A673 (cell line): Measurements from ENCODE around the gene OXTR. TPM values are rescaled to one million over a fixed set of nuclear protein-coding genes. Genes with fewer than 3 reads are reported as not detected.

Experiments used
- BruUV-seq: library from RNA; stranded (reverse); fragments of 400-500 nt; replicated peaks from 2 replicates; lab custom pipeline; 2021; lab: Mats Ljungman, UMichigan
- CTCF ChIA-PET: fragments of 300-600 bp; sonication (Branson Sonifier 250); formaldehyde crosslinking; loops from one replicate; lab custom pipeline; 2022; ENCODE audit warnings: antibody characterized with exemption; lab: Charles Lee
- POLR2A ChIA-PET: fragments of 300-600 bp; sonication (Branson Sonifier 250); formaldehyde crosslinking; loops from one replicate; lab custom pipeline; 2022; ENCODE audit warnings: antibody characterized with exemption; ENCODE audit not compliant: low non-redundant PET; lab: Charles Lee
- DNase-seq: peaks from one replicate; pipeline ENCODE4 v3.0.0-alpha.2; 2015; ENCODE audit warnings: low spot score
- H3K27ac ChIP-seq: fragments of 200-600 bp; sonication (generic); 2 replicates; pipeline ENCODE4 v1.5.1; 2016; ENCODE audit warnings: mixed run types, low read depth, mild to moderate bottlenecking, mixed read lengths, antibody characterized with exemption, low read length; ENCODE audit not compliant: poor library complexity, severe bottlenecking
- H3K27me3 ChIP-seq: fragments of 200-600 bp; sonication (generic); replicated peaks from 2 replicates; pipeline ENCODE4 v1.6.1; 2017; ENCODE audit warnings: mixed run types, low read depth, mild to moderate bottlenecking, mixed read lengths, antibody characterized with exemption, low read length; ENCODE audit not compliant: insufficient read depth, poor library complexity
- H3K36me3 ChIP-seq: fragments of 200-600 bp; sonication (generic); 2 replicates; pipeline ENCODE4 v1.6.1; 2016; ENCODE audit warnings: mixed run types, mild to moderate bottlenecking, mixed read lengths, antibody characterized with exemption, low read length; ENCODE audit not compliant: insufficient read depth, poor library complexity, severe bottlenecking
- H3K4me1 ChIP-seq: fragments of 200-600 bp; sonication (generic); 2 replicates; pipeline ENCODE4 v1.6.1; 2017; ENCODE audit warnings: mixed run types, mild to moderate bottlenecking, mixed read lengths, antibody characterized with exemption, low read length; ENCODE audit not compliant: insufficient read depth, poor library complexity, severe bottlenecking
- H3K4me3 ChIP-seq: fragments of 200-600 bp; sonication (generic); 2 replicates; pipeline ENCODE4 v1.5.1; 2016; ENCODE audit warnings: low read depth, mixed run types, mild to moderate bottlenecking, mixed read lengths, low read length; ENCODE audit not compliant: poor library complexity, severe bottlenecking
- H3K9me3 ChIP-seq: fragments of 200-600 bp; sonication (generic); 2 replicates; pipeline ENCODE4 v1.6.1; 2016; ENCODE audit warnings: mixed run types, low read depth, mild to moderate bottlenecking, mixed read lengths, antibody characterized with exemption, low read length; ENCODE audit not compliant: poor library complexity, severe bottlenecking
- EZH2 ChIP-seq: fragments of 200-600 bp; sonication (generic); IDR thresholded peaks from 2 replicates; pipeline ENCODE4 v1.6.1; 2017; ENCODE audit warnings: borderline replicate concordance, low read depth, mild to moderate bottlenecking, mixed read lengths, antibody characterized with exemption, low read length; ENCODE audit not compliant: poor library complexity, severe bottlenecking
- intact Hi-C: fragments of 100-400 bp; cut with micrococcal nuclease; formaldehyde crosslinking; loops from one replicate; pipeline ENCODE4 v1.10.0; 2022; ENCODE audit not compliant: unreplicated experiment
- total RNA-seq: library from RNA; stranded (reverse); gene quantifications from 2 replicates; pipeline ENCODE4 v1.2.3, GENCODE V29; 2021
- TF ChIP-seq, protein P1 (sequence below): fragments of 300-800, 200-600 bp; sonication (generic); conservative IDR thresholded peaks from 2 replicates; pipeline ENCODE4 v1.5.1; 2017; ENCODE audit warnings: low read depth, mild to moderate bottlenecking, antibody characterized with exemption, low read length, moderate library complexity, mixed read lengths

Gene OXTR
- total RNA-seq, 1 experiment from 2014 or later, result 6.5 TPM

DNA sequence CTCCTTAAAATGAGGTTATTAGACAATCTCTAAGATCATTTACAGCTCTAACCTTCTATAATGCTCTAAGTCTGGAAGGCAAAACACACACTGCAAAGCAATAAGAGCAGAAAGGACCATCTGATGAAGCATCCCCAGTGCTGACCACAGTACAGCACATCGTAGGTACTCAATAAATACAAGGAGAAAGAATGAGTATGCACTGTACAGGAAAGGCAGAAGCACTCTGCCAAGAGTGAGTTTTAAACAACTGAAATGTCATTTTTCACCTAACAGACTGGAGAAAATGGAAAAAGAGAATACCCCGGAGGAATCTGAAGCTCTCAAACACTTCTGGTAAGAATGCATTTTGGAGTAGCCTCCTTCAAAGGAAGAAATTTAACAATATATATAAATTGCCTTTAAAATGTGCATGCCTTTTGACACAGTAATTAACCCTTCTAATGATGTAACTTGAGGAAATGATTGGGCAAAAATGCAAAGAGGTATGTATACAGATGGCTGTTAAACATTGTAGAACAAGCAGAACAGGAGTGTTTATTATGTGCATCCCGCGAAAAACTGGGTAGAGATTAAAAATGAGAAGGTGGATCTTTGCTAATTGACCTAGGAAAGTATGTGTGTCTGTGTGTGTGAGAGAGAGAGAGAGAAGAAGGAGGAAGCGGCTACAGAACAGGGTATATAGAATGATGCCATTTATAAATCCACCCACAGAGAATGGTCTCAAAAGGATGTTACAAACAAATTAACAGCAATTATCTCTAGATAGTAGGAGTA lies 8.0 kb upstream of the OXTR start:
- Histone ChIP-seq H3K4me1 (no peaks in the 10 kb centered on the region), H3K4me3 (no peak overlapping the region), H3K27me3 (no peaks in the 10 kb centered on the region), H3K9me3 (no peaks in the 10 kb centered on the region), H3K36me3 (no peaks in the 10 kb centered on the region), H3K27ac (no peak overlapping the region)
- no peak for DNase-seq
- ChIA-PET CTCF (interaction anchor here (1.3 kb wide), 1 partner anchor 8 kb away, joined by 4 read pairs; the partner anchor contains the start of gene OXTR), POLR2A (no interaction called here)
- TF ChIP-seq EZH2, result no peak
- TF ChIP-seq, protein P1, sequence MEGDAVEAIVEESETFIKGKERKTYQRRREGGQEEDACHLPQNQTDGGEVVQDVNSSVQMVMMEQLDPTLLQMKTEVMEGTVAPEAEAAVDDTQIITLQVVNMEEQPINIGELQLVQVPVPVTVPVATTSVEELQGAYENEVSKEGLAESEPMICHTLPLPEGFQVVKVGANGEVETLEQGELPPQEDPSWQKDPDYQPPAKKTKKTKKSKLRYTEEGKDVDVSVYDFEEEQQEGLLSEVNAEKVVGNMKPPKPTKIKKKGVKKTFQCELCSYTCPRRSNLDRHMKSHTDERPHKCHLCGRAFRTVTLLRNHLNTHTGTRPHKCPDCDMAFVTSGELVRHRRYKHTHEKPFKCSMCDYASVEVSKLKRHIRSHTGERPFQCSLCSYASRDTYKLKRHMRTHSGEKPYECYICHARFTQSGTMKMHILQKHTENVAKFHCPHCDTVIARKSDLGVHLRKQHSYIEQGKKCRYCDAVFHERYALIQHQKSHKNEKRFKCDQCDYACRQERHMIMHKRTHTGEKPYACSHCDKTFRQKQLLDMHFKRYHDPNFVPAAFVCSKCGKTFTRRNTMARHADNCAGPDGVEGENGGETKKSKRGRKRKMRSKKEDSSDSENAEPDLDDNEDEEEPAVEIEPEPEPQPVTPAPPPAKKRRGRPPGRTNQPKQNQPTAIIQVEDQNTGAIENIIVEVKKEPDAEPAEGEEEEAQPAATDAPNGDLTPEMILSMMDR, result no peak
- intact Hi-C loops, result no loop called here
- BruUV-seq, result no TSS peak

DNA sequence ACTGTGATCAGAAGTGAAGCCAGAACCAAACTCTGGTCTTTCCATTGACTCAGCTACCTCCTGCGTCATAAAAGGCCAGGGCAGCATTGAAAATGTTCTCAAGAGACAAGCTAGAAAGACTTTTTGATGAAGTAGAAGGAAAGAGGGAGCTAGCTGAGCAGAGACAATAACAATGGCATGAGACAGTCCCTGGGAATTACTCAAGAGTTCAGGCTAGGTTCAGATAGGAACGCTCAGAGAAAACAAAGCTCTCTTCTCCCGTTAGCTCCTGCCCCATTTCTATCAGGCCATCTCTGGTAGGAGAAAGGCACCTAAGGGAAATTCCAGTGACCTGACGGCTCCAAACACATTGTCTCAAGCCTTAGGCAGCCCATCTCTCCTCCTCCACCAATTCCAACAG lies 7.0 kb upstream of the OXTR start:
- DNase-seq, result no peak
- no TSS peak for BruUV-seq
- CTCF ChIA-PET, result no interaction called here
- H3K4me1 ChIP-seq, result no peaks in the 10 kb centered on the region
- H3K36me3 ChIP-seq, result no peaks in the 10 kb centered on the region
- H3K4me3 ChIP-seq, result no peak overlapping the region
- H3K27ac ChIP-seq, result no peak overlapping the region
- intact Hi-C loops, result no loop called here
- TF ChIP-seq, protein P1, result no peak
- TF ChIP-seq EZH2, result no peak
- no peaks in the 10 kb centered on the region for H3K27me3 ChIP-seq
- no peaks in the 10 kb centered on the region for H3K9me3 ChIP-seq
- POLR2A ChIA-PET, result no interaction called here

DNA sequence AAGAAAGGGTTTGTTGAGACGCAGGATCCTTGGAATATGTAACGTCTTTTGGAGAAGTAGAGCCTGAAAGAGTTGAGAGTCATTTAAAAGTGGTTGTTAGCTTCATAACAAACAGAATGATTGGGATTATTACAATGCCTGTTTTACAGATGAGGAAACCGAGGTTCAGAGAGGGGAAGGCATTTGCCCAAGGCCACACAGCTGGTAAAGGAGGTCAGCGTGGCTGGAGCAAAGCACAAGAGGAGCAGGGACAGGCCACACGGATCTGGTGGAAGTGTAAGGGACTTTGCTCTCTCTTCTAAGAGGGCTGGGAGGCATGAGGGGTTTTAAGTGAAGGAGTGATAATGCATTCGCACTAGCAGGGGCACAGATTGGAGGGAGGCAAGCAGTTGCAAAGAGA lies 6.2 kb upstream of the OXTR start:
- Histone ChIP-seq H3K27me3 (no peaks in the 10 kb centered on the region), H3K4me3 (no peak overlapping the region), H3K27ac (no peak overlapping the region), H3K36me3 (no peaks in the 10 kb centered on the region), H3K9me3 (no peaks in the 10 kb centered on the region), H3K4me1 (no peaks in the 10 kb centered on the region)
- ChIA-PET CTCF (no interaction called here), POLR2A (no interaction called here)
- intact Hi-C loops, result no loop called here
- BruUV-seq, result no TSS peak
- DNase-seq, result no peak
- TF ChIP-seq, protein P1, result no peak
- no peak for TF ChIP-seq EZH2
